Stimulated activated CD8-positive, alpha-beta memory T cell treated with anti-CD3 and anti-CD28 coated beads, Interleukin-4, amount 100 ng/mL, for 24 hours (primary cell): Measurements from ENCODE around the gene SURF6.
"Not testable (repeated sequence)": the region's sequence is repeated elsewhere in the genome, so short reads cannot be mapped to it uniquely, and the experiment has no call there.

Source experiments
- DNase-seq: peaks from one replicate; pipeline ENCODE4 v3.0.0-alpha.2; 2020; ENCODE audit warnings: low read depth

Gene SURF6

GRCh38 chr9:133285252-133285775 lies 50.7 kb downstream of the SURF6 start:
- no peak for DNase-seq

GRCh38 chr9:133284362-133284761 lies 51.6 kb downstream of the SURF6 start:
- DNase-seq, result no peak

GRCh38 chr9:133283255-133284032 lies 52.5 kb downstream of the SURF6 start:
- DNase-seq, result not testable (repeated sequence)

GRCh38 chr9:133282464-133283238 lies 53.3 kb downstream of the SURF6 start:
- no peak for DNase-seq

GRCh38 chr9:133280392-133280791 lies 55.6 kb downstream of the SURF6 start:
- DNase-seq, result no peak
